AG09319 (cell line): Measurements from ENCODE around the gene PCCA.

Source experiments
- DNase-seq: peaks from one replicate; pipeline ENCODE4 v3.0.0-alpha.2; 2010; ENCODE audit warnings: low read depth; ENCODE audit errors: extremely low read depth
- CTCF ChIP-seq: IDR thresholded peaks from 2 replicates; pipeline ENCODE4 v1.5.1; 2011; ENCODE audit warnings: low read depth, mild to moderate bottlenecking, inconsistent platforms, low read length, moderate library complexity

The PCCA gene

GRCh38 chr13:100533588-100534041 lies 444.7 kb downstream of the PCCA start:
- DNase-seq: no peak

GRCh38 chr13:100534147-100534843 lies 445.4 kb downstream of the PCCA start:
- no peak for TF ChIP-seq CTCF
- DNase-seq: no peak

More at GRCh38 chr13:100533588-100534041, 444.7 kb downstream of the PCCA start:
- TF ChIP-seq CTCF: no peak

GRCh38 chr13:100534911-100535310 lies 446.0 kb downstream of the PCCA start:
- no peak for TF ChIP-seq CTCF
- DNase-seq: no peak

- TF ChIP-seq CTCF: no peak
- no peak for DNase-seq
Measured at GRCh38 chr13:100535426-100536135, 446.7 kb downstream of the PCCA start.

GRCh38 chr13:100536643-100537180 lies 447.8 kb downstream of the PCCA start:
- no peak for DNase-seq
- no peak for TF ChIP-seq CTCF

- no peak for TF ChIP-seq CTCF
- no peak for DNase-seq
Measured at GRCh38 chr13:100537486-100537885, 448.6 kb downstream of the PCCA start.

GRCh38 chr13:100537951-100538462 lies 449.1 kb downstream of the PCCA start:
- no peak for DNase-seq
- no peak for TF ChIP-seq CTCF
